ENCODE measurements around the gene EML3. TPM values are rescaled to one million over a fixed set of nuclear protein-coding genes. Genes with fewer than 3 reads are reported as not detected.

The EML3 gene
- total and polyA plus RNA-seq, 2 of the 13 experiments (the other 11 are each of a cell fraction or from before 2014, with no cell fraction given): 10.6 to 12.3 TPM

GRCh38 chr11:62591448-62592145, 21.0 kb downstream of the EML3 start, which contains the start of gene TUT1 (continued):
- TF ChIP-seq HMGXB4 (CRISPR knock-in tag; IDR thresholded peaks at IDR 0.05; ENCODE audit: borderline replicate concordance in 1 of 2, low read depth in 1 of 2) (peak; percentile 87 to 92), ZNF619 (CRISPR knock-in tag; IDR thresholded peaks at IDR 0.05) (peak; percentile 91; the same call in 1 of the 2 replicates), BCL3 (CRISPR knock-in tag; IDR thresholded peaks at IDR 0.05) (peak; percentile 63; the same call in 1 of the 2 replicates), ZNF317 (CRISPR knock-in tag; IDR thresholded peaks at IDR 0.05) (peak; percentile 60), TP53 (CRISPR knock-in tag; conservative IDR thresholded peaks at IDR 0.05) (0 out of 2 replicates have a peak, but pooled peaks have one; percentile 22), ATF7-NPFF (CRISPR knock-in tag; IDR thresholded peaks at IDR 0.05; ENCODE audit: low read depth) (peak; percentile 93), MNT (IDR thresholded peaks at IDR 0.05) (peak; percentile 74), ZNF737 (CRISPR knock-in tag; IDR thresholded peaks at IDR 0.05; ENCODE audit: borderline replicate concordance) (no peak), ELF3 (CRISPR knock-in tag; IDR thresholded peaks at IDR 0.05) (peak; percentile 93), ZNF770 (CRISPR knock-in tag; IDR thresholded peaks at IDR 0.05) (no peak), SKIL (CRISPR knock-in tag; IDR thresholded peaks at IDR 0.05; ENCODE audit: borderline replicate concordance) (peak; percentile 34; the same call in 1 of the 2 replicates), HIVEP1 (CRISPR knock-in tag; IDR thresholded peaks at IDR 0.05) (no peak), SP1 (IDR thresholded peaks at IDR 0.05) (no peak), SP1 (CRISPR knock-in tag; IDR thresholded peaks at IDR 0.05) (peak; percentile 91), IRX3 (CRISPR knock-in tag; IDR thresholded peaks at IDR 0.05; ENCODE audit: borderline replicate concordance, low read depth) (peak; percentile 64; the same call in 1 of the 2 replicates)

All from HepG2 (cell line).